Ishikawa (cell line): ENCODE results near the gene ARHGAP40.

Experiments
- CEBPB ChIP-seq: IDR thresholded peaks from 2 replicates; pipeline ENCODE4 v1.6.1; 2012
- NFIC ChIP-seq: IDR thresholded peaks from 2 replicates; pipeline ENCODE4 v1.6.1; 2012
- TCF12 ChIP-seq: IDR thresholded peaks from 2 replicates; pipeline ENCODE4 v1.6.1; 2012; ENCODE audit warnings: low read depth
- YY1 ChIP-seq: IDR thresholded peaks from 2 replicates; pipeline ENCODE4 v1.6.1; 2012; ENCODE audit warnings: low read depth

- TF ChIP-seq TCF12 (no peak), CEBPB (no peak), YY1 (no peak), NFIC (no peak)
Measured at GRCh38 chr20:38559764-38560163, 41.8 kb upstream of the ARHGAP40 start.
